ENCODE data around the gene FXYD7. TPM values are rescaled to one million over a fixed set of nuclear protein-coding genes. Genes with fewer than 3 reads are reported as not detected.
A peak's percentile ranks its signal among the peaks of the same experiment; 100 is the strongest.

Gene FXYD7
- total RNA-seq, 1 donor from 2014 or later, result 3.4 TPM

- Histone ChIP-seq H3K27ac (peak overlapping the region; percentile 94), H3K4me3 (peak overlapping the region; percentile 11 to 46), H3K27me3 (no peaks in the 10 kb centered on the region), H3K9me3 (no peaks in the 10 kb centered on the region), H3K4me1 (peaks cover 59% of the 10 kb centered on the region), H3K36me3 (no peaks in the 10 kb centered on the region)
- intact Hi-C loops (cut with DNase I), result no loop called here
- TF ChIP-seq POLR2A (IDR thresholded peaks at IDR 0.05) (no peak), CTCF (IDR thresholded peaks at IDR 0.05) (no peak), POLR2AphosphoS5 (IDR thresholded peaks at IDR 0.05; ENCODE audit: insufficient read depth in 1 of 2, low read depth in 1 of 2) (no peak)
- DNase-seq (ENCODE audit: extremely low spot score in 2 of 2), result no peak
Measured at GRCh38 chr19:35118268-35119020, 24.6 kb upstream of the FXYD7 start.

GRCh38 chr19:35119091-35119490 lies 24.0 kb upstream of the FXYD7 start:
- peak overlapping the region; percentile 94 for H3K27ac ChIP-seq
- no peaks in the 10 kb centered on the region for H3K27me3 ChIP-seq
- peaks cover 62% of the 10 kb centered on the region for H3K4me1 ChIP-seq

GRCh38 chr19:35119578-35120155 lies 23.4 kb upstream of the FXYD7 start:
- Histone ChIP-seq H3K27ac (peak overlapping the region; percentile 94), H3K4me1 (peaks cover 63% of the 10 kb centered on the region), H3K27me3 (no peaks in the 10 kb centered on the region), H3K4me3 (peak overlapping the region in 1 of 2 donors; percentile 46), H3K9me3 (no peaks in the 10 kb centered on the region), H3K36me3 (no peaks in the 10 kb centered on the region)
- no peak for TF ChIP-seq POLR2A (IDR thresholded peaks at IDR 0.05)
- TF ChIP-seq CTCF (IDR thresholded peaks at IDR 0.05), result no peak
- no peak for TF ChIP-seq POLR2AphosphoS5 (IDR thresholded peaks at IDR 0.05; ENCODE audit: insufficient read depth in 1 of 2, low read depth in 1 of 2)
- no peak for DNase-seq (ENCODE audit: extremely low spot score in 2 of 2)
- intact Hi-C loops (cut with DNase I), result no loop called here

More at GRCh38 chr19:35119091-35119490, 24.0 kb upstream of the FXYD7 start:
- intact Hi-C loops (cut with DNase I), result no loop called here
- Histone ChIP-seq H3K36me3 (no peaks in the 10 kb centered on the region), H3K4me3 (peak overlapping the region; percentile 11 to 46), H3K9me3 (no peaks in the 10 kb centered on the region)
- TF ChIP-seq POLR2AphosphoS5 (IDR thresholded peaks at IDR 0.05; ENCODE audit: insufficient read depth in 1 of 2, low read depth in 1 of 2) (no peak), CTCF (IDR thresholded peaks at IDR 0.05) (no peak), POLR2A (IDR thresholded peaks at IDR 0.05) (no peak)
- DNase-seq (ENCODE audit: extremely low spot score in 2 of 2), result no peak

- no peak overlapping the region for H3K4me3 ChIP-seq
- TF ChIP-seq POLR2A (IDR thresholded peaks at IDR 0.05) (no peak), CTCF (IDR thresholded peaks at IDR 0.05) (no peak), POLR2AphosphoS5 (IDR thresholded peaks at IDR 0.05; ENCODE audit: insufficient read depth in 1 of 2, low read depth in 1 of 2) (peak; percentile 36 to 91)
- peaks cover 64% of the 10 kb centered on the region for H3K4me1 ChIP-seq
- intact Hi-C loops (cut with DNase I), result no loop called here
- DNase-seq (ENCODE audit: extremely low spot score in 2 of 2), result no peak
- H3K36me3 ChIP-seq, result no peaks in the 10 kb centered on the region
- no peaks in the 10 kb centered on the region for H3K9me3 ChIP-seq
- H3K27ac ChIP-seq, result peak overlapping the region; percentile 94
- H3K27me3 ChIP-seq, result no peaks in the 10 kb centered on the region
Measured at GRCh38 chr19:35120492-35120891, 22.6 kb upstream of the FXYD7 start.

GRCh38 chr19:35120898-35121297 lies 22.2 kb upstream of the FXYD7 start:
- TF ChIP-seq POLR2AphosphoS5 (IDR thresholded peaks at IDR 0.05; ENCODE audit: insufficient read depth in 1 of 2, low read depth in 1 of 2), result no peak
- no peak for TF ChIP-seq POLR2A (IDR thresholded peaks at IDR 0.05)
- no peak for TF ChIP-seq CTCF (IDR thresholded peaks at IDR 0.05)
- H3K27ac ChIP-seq, result peak overlapping the region; percentile 94
- no peaks in the 10 kb centered on the region for H3K36me3 ChIP-seq
- intact Hi-C loops (cut with DNase I), result no loop called here
- DNase-seq (ENCODE audit: extremely low spot score in 2 of 2), result no peak
- H3K27me3 ChIP-seq, result no peaks in the 10 kb centered on the region
- H3K9me3 ChIP-seq, result no peaks in the 10 kb centered on the region
- H3K4me3 ChIP-seq, result no peak overlapping the region
- peaks cover 66% of the 10 kb centered on the region for H3K4me1 ChIP-seq
